Suprapubic skin (tissue), 4 donors: Measurements from ENCODE around the gene BIRC3. TPM values are rescaled to one million over a fixed set of nuclear protein-coding genes. Genes with fewer than 3 reads are reported as not detected.
A peak's percentile ranks its signal among the peaks of the same experiment; 100 is the strongest.

ENCODE experiments used
- DNase-seq, 2 donors: peaks; one replicate each; pipeline ENCODE4 v3.0.0-alpha.2; 2019; ENCODE audit warnings: low spot score in 2 of 2
- H3K27ac ChIP-seq: fragments of 200-600 bp; sonication (generic); one replicate; pipeline ENCODE4 v1.5.1; 2019
- H3K27me3 ChIP-seq: fragments of 200-600 bp; sonication (generic); one replicate; pipeline ENCODE4 v1.5.1; 2019
- H3K36me3 ChIP-seq: fragments of 200-600 bp; sonication (generic); one replicate; pipeline ENCODE4 v1.5.1; 2019
- H3K4me1 ChIP-seq: fragments of 200-600 bp; sonication (generic); one replicate; pipeline ENCODE4 v1.5.1; 2019
- H3K4me3 ChIP-seq: fragments of 200-600 bp; sonication (generic); one replicate; pipeline ENCODE4 v1.5.1; 2019; ENCODE audit warnings: mild to moderate bottlenecking
- H3K9me3 ChIP-seq: fragments of 200-600 bp; sonication (generic); one replicate; pipeline ENCODE4 v1.5.1; 2019
- EP300 ChIP-seq: sonication (generic); formaldehyde crosslinking; IDR thresholded peaks from one replicate; pipeline ENCODE4 v1.6.1; 2017; ENCODE audit warnings: antibody characterized with exemption
- POLR2A ChIP-seq, 2 donors: fragments of 450-650 bp; IDR thresholded peaks; one replicate each; pipeline ENCODE4 v1.6.1; 2017; ENCODE audit warnings: antibody characterized with exemption in 2 of 2, mild to moderate bottlenecking in 2 of 2, moderate library complexity in 2 of 2
- POLR2AphosphoS5 ChIP-seq, 3 donors: sonication (generic); formaldehyde crosslinking; IDR thresholded peaks; one replicate each; pipeline ENCODE4 v1.6.1; 2017; ENCODE audit warnings: antibody characterized with exemption in 3 of 3
- WGBS: methylation state at CpG from one replicate; pipeline ENCODE4 v1.1.5; 2018; 5-methylcytosine and 5-hydroxymethylcytosine counted together
- total RNA-seq, 4 donors: library from RNA; depleted of rRNA; stranded (reverse); fragments of >200 nt; gene quantifications; one replicate each; pipeline ENCODE4 v1.1.0, GENCODE V29; 2016
- TF ChIP-seq, protein P1 (sequence below), 2 donors: fragments of 200-600 bp in 1 of 2; fragments of 450-650 bp in 1 of 2; sonication (generic) in 1 of 2; IDR thresholded peaks; one replicate each; pipeline ENCODE4 v1.5.1; 2016 to 2019; ENCODE audit warnings: antibody characterized with exemption in 2 of 2, mild to moderate bottlenecking in 1 of 2, moderate library complexity in 1 of 2

BIRC3 gene
- total RNA-seq, 4 donors from 2014 or later, result 4.0 to 18.2 (median 10.7) TPM

DNA sequence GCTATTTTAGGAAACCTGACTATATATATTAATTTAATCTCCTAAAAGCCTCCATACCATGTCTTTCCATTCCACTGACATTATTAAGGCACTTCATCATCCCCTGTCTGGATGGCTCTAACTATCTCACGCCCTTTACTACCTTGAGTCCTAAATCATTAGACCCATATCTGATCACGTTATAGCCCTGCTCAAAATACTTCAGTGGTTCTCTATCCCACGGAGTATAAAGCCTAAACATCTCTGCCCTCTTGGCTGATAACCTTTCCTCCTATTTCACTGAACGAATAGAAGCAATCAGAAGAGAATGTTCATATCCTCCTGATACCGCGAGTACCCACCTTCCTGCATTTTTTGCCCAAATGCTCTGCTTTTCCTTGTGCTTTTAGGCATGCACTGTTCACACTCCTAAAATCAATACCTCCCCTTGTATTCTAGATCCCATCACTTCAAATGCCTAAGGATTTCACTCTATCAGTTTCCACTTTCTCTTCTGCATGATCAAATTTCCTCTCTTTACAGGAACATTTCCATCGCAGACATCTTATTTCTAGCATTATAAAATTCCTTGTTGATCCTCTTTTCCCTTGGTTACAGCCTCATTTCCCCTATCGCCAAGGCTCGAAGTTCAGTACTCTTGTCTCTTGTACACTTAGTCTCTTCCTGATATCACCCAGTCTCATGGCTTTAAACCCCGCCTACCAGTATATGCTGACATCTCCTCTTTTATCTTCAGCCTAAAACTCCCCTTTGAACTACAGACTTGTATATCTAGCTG lies 45.0 kb upstream of the BIRC3 start:
- H3K27ac ChIP-seq, result no peak overlapping the region
- DNase-seq, result no peak
- TF ChIP-seq, protein P1, sequence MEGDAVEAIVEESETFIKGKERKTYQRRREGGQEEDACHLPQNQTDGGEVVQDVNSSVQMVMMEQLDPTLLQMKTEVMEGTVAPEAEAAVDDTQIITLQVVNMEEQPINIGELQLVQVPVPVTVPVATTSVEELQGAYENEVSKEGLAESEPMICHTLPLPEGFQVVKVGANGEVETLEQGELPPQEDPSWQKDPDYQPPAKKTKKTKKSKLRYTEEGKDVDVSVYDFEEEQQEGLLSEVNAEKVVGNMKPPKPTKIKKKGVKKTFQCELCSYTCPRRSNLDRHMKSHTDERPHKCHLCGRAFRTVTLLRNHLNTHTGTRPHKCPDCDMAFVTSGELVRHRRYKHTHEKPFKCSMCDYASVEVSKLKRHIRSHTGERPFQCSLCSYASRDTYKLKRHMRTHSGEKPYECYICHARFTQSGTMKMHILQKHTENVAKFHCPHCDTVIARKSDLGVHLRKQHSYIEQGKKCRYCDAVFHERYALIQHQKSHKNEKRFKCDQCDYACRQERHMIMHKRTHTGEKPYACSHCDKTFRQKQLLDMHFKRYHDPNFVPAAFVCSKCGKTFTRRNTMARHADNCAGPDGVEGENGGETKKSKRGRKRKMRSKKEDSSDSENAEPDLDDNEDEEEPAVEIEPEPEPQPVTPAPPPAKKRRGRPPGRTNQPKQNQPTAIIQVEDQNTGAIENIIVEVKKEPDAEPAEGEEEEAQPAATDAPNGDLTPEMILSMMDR (IDR thresholded peaks at IDR 0.05), result no peak
- TF ChIP-seq POLR2A (IDR thresholded peaks at IDR 0.05) (no peak), POLR2AphosphoS5 (IDR thresholded peaks at IDR 0.05) (no peak), EP300 (no peak)
- H3K9me3 ChIP-seq, result no peaks in the 10 kb centered on the region
- peaks cover 46% of the 10 kb centered on the region for H3K4me1 ChIP-seq
- no peak overlapping the region for H3K4me3 ChIP-seq
- WGBS, result 81% methylated on average over 10 of the region's 10 CpGs
- no peaks in the 10 kb centered on the region for H3K27me3 ChIP-seq
- H3K36me3 ChIP-seq, result no peaks in the 10 kb centered on the region

DNA sequence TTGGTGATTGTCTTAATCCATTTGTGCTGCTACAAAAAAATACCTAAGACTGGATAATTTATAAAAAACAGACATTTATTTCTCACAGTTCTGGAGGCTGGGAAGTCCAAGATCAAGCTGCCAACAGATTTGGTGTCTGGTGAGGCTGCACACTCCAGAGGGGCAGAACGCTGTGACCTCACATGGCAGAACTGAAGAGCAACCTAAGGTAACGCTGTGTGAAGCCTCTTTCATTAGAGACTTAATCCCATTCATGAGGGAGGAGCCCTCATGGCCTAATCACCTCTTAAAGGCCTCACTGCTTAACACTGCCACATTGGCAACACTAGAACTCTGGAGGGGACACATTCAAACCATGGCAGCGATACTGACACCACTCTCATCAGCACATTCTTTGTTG lies 42.7 kb upstream of the BIRC3 start:
- 84% methylated on average over 3 of the region's 3 CpGs for WGBS
- no peaks in the 10 kb centered on the region for H3K9me3 ChIP-seq
- TF ChIP-seq, protein P1 (IDR thresholded peaks at IDR 0.05), result no peak
- TF ChIP-seq EP300, result no peak
- TF ChIP-seq POLR2A (IDR thresholded peaks at IDR 0.05), result no peak
- no peak for TF ChIP-seq POLR2AphosphoS5 (IDR thresholded peaks at IDR 0.05)
- no peak overlapping the region for H3K27ac ChIP-seq
- no peaks in the 10 kb centered on the region for H3K27me3 ChIP-seq
- peaks cover 31% of the 10 kb centered on the region for H3K4me1 ChIP-seq
- H3K36me3 ChIP-seq, result no peaks in the 10 kb centered on the region
- no peak for DNase-seq
- no peak overlapping the region for H3K4me3 ChIP-seq

DNA sequence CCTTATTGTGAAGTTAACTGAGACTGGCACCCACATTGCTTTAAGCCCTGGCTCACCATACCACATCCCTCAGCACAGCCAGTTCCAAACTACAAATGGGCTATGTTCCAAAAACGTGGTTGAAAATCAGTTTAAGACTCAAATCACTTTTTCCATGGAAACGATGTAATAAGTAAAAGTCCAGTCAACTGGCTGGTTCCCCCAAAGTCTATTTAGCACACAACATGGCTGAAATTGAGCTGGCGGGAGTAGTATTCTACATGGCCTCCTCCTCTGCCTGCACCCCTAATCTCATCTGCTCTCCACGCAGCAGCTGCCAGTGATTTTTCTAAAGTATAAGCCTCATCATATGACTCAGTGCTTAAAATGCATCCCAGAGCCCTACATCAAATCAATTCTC lies 40.9 kb upstream of the BIRC3 start:
- H3K36me3 ChIP-seq, result no peaks in the 10 kb centered on the region
- H3K9me3 ChIP-seq, result no peaks in the 10 kb centered on the region
- H3K4me3 ChIP-seq, result no peak overlapping the region
- H3K27me3 ChIP-seq, result no peaks in the 10 kb centered on the region
- 46% methylated on average over 4 of the region's 4 CpGs for WGBS
- no peak for DNase-seq
- H3K4me1 ChIP-seq, result peaks cover 36% of the 10 kb centered on the region
- TF ChIP-seq POLR2AphosphoS5 (IDR thresholded peaks at IDR 0.05), result no peak
- TF ChIP-seq POLR2A (IDR thresholded peaks at IDR 0.05), result no peak
- TF ChIP-seq EP300, result no peak
- TF ChIP-seq, protein P1 (IDR thresholded peaks at IDR 0.05), result no peak
- H3K27ac ChIP-seq, result peak overlapping the region; percentile 45

DNA sequence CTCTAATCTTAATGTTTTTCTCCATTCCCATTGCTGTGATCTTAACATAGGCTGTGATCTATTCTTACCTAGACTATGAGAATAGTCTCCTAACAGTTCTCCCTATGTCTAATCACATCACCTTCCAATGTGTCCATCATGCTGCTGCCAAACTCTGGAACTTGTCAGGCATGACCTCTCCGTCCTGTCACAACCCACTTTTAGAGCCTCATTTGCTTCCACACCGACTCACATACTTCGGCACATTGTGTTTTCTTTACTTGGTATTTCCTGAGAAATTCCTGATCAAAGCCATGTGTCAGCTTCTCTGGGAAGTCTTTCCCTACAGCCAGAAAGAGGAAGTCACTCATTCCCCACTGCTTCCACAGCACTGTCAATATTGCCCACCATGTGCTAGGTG lies 40.5 kb upstream of the BIRC3 start:
- no peak overlapping the region for H3K4me3 ChIP-seq
- peak overlapping the region; percentile 45 for H3K27ac ChIP-seq
- no peaks in the 10 kb centered on the region for H3K9me3 ChIP-seq
- TF ChIP-seq POLR2AphosphoS5 (IDR thresholded peaks at IDR 0.05), result no peak
- TF ChIP-seq, protein P1 (IDR thresholded peaks at IDR 0.05), result no peak
- TF ChIP-seq POLR2A (IDR thresholded peaks at IDR 0.05), result no peak
- TF ChIP-seq EP300, result no peak
- WGBS, result 71% methylated on average over 3 of the region's 3 CpGs
- no peak for DNase-seq
- H3K27me3 ChIP-seq, result no peaks in the 10 kb centered on the region
- H3K36me3 ChIP-seq, result no peaks in the 10 kb centered on the region
- peaks cover 36% of the 10 kb centered on the region for H3K4me1 ChIP-seq

DNA sequence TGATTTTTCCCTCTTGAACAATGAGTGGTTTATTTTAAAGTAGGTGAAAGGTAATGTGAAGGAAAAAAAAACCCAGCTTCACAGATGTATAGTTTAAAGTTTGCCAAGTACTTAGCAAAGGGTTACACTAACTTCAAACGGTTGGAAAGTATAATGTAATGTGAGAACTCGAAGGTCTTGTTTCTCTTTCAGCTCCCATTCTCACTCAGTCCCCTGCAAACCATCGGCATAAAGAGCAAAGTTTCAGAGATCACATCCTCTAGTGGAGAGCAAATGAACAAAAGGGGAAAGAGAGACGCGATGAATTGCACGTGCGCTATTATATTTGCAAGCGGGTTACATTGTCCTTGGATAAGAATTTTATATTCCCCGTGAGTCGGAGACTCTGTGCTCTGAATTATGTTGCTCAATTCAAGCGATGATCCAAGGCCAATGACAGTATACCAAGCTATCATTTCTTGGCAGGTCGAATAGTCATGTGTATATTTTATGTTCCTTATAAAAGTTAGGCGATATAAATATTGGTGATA lies 37.6 kb upstream of the BIRC3 start:
- Histone ChIP-seq H3K27me3 (no peaks in the 10 kb centered on the region), H3K4me3 (no peak overlapping the region), H3K9me3 (no peaks in the 10 kb centered on the region), H3K4me1 (peaks cover 36% of the 10 kb centered on the region), H3K36me3 (no peaks in the 10 kb centered on the region), H3K27ac (peak overlapping the region; percentile 63)
- 14% methylated on average over 13 of the region's 13 CpGs for WGBS
- DNase-seq, result no peak
- TF ChIP-seq, protein P1 (IDR thresholded peaks at IDR 0.05), result no peak
- TF ChIP-seq POLR2AphosphoS5 (IDR thresholded peaks at IDR 0.05), result peak in 1 of 3 donors; percentile 53
